BE2C (cell line): ENCODE measurements around the gene UNC5B.

Experiments used
- DNase-seq: peaks from one replicate; pipeline ENCODE4 v3.0.0-alpha.2; 2020
- H3K27me3 ChIP-seq: fragments of 250-450 bp; sonication (Bioruptor Pico); 2 replicates; pipeline ENCODE4 v1.5.1; 2020; ENCODE audit warnings: mild to moderate bottlenecking
- H3K36me3 ChIP-seq: fragments of 250-450 bp; sonication (Bioruptor Pico); 2 replicates; pipeline ENCODE4 v1.5.1; 2020; ENCODE audit warnings: mild to moderate bottlenecking
- H3K4me1 ChIP-seq: fragments of 250-450 bp; sonication (Bioruptor Pico); 2 replicates; pipeline ENCODE4 v1.5.1; 2020
- H3K4me3 ChIP-seq: 2 replicates; pipeline ENCODE4 v1.5.1; 2011; ENCODE audit warnings: low read depth, low read length
- H3K9me3 ChIP-seq: fragments of 250-450 bp; sonication (Bioruptor Pico); 2 replicates; pipeline ENCODE4 v1.5.1; 2020
- CTCF ChIP-seq: IDR thresholded peaks from 2 replicates; pipeline ENCODE4 v1.5.1; 2012; ENCODE audit warnings: mild to moderate bottlenecking, low read depth, low read length

UNC5B gene

GRCh38 chr10:71230656-71231025, 18.3 kb downstream of the UNC5B start:
- H3K9me3 ChIP-seq, result no peaks in the 10 kb centered on the region
- DNase-seq, result no peak
- H3K4me3 ChIP-seq, result no peak overlapping the region
- H3K36me3 ChIP-seq, result peaks cover 17% of the 10 kb centered on the region
- no peak for TF ChIP-seq CTCF
- no peaks in the 10 kb centered on the region for H3K27me3 ChIP-seq
- peaks cover 72% of the 10 kb centered on the region for H3K4me1 ChIP-seq

- H3K27me3 ChIP-seq, result no peaks in the 10 kb centered on the region
Observed at GRCh38 chr10:71231206-71231605, 18.8 kb downstream of the UNC5B start.

GRCh38 chr10:71232089-71232998, 20.0 kb downstream of the UNC5B start:
- Histone ChIP-seq H3K27me3 (no peaks in the 10 kb centered on the region), H3K36me3 (peaks cover 20% of the 10 kb centered on the region), H3K4me3 (peak overlapping the region; percentile 17), H3K4me1 (peaks cover 86% of the 10 kb centered on the region), H3K9me3 (no peaks in the 10 kb centered on the region)
- DNase-seq, result peak; percentile 74
- no peak for TF ChIP-seq CTCF

More at GRCh38 chr10:71231206-71231605, 18.8 kb downstream of the UNC5B start:
- no peak for TF ChIP-seq CTCF
- peaks cover 17% of the 10 kb centered on the region for H3K36me3 ChIP-seq
- DNase-seq, result no peak
- peaks cover 78% of the 10 kb centered on the region for H3K4me1 ChIP-seq
- H3K4me3 ChIP-seq, result no peak overlapping the region
- H3K9me3 ChIP-seq, result no peaks in the 10 kb centered on the region

GRCh38 chr10:71233482-71233892, 21.1 kb downstream of the UNC5B start:
- peaks cover 95% of the 10 kb centered on the region for H3K4me1 ChIP-seq
- H3K4me3 ChIP-seq, result no peak overlapping the region; the same call in none of the 2 replicates
- H3K27me3 ChIP-seq, result no peaks in the 10 kb centered on the region
- peaks cover 21% of the 10 kb centered on the region for H3K36me3 ChIP-seq
- TF ChIP-seq CTCF, result no peak
- DNase-seq, result peak; percentile 82
- no peaks in the 10 kb centered on the region for H3K9me3 ChIP-seq

GRCh38 chr10:71234004-71234894, 21.9 kb downstream of the UNC5B start:
- peak overlapping the region; percentile 24 for H3K4me3 ChIP-seq
- H3K27me3 ChIP-seq, result no peaks in the 10 kb centered on the region
- no peaks in the 10 kb centered on the region for H3K9me3 ChIP-seq
- peaks cover 18% of the 10 kb centered on the region for H3K36me3 ChIP-seq
- peaks cover 93% of the 10 kb centered on the region for H3K4me1 ChIP-seq
- no peak for TF ChIP-seq CTCF
- peak; percentile 52 for DNase-seq
